Measurements from ENCODE around the gene NDOR1. TPM values are rescaled to one million over a fixed set of nuclear protein-coding genes. Genes with fewer than 3 reads are reported as not detected.

The NDOR1 gene
- total and polyA plus RNA-seq, 12 donors = 4.6 to 10.6 (median 5.6) TPM

DNA sequence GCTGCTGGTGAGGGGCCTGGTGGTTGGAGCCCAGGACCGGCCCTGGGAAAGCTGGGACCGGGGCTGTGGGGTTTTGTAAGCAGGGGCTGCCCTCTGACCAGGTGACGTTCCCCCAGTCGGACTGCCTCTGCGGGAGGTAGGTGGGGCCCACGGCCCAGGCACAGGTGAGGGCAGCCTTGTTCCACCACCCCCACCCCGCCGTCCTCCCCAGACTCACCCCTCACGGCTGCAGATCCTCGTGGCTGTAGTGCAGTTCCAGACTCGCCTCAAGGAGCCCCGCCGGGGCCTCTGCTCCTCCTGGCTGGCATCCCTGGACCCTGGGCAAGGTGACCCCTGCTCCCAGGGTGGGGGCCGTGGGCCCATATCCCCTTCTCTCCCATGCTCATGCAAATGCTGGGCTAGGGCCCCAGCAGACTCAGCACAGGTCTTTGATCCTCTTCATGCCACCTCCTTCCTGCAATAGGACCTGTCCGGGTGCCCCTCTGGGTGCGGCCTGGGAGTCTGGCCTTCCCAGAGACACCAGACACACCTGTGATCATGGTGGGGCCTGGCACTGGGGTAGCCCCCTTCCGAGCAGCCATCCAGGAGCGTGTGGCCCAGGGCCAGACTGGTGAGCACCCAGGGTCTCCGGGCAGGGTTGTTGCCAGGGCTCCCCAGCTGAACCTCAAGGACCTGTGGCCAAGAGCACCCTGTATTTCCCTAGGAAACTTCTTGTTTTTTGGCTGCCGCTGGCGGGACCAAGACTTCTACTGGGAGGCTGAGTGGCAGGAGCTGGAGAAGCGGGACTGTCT is 9.9 kb downstream of the NDOR1 start:
- no peak overlapping the region for H3K27ac ChIP-seq
- DNase-seq (no peak), ATAC-seq (no peak)
- intact Hi-C loops (cut with DNase I) = no loop called here
- H3K4me3 ChIP-seq = no peak overlapping the region
- TF ChIP-seq CTCF (IDR thresholded peaks at IDR 0.05) = no peak
- peaks cover 10 to 28% (median 19%) of the 10 kb centered on the region in 9 donors for H3K4me1 ChIP-seq
- H3K27me3 ChIP-seq = no peaks in the 10 kb centered on the region
- H3K9me3 ChIP-seq = no peaks in the 10 kb centered on the region
- H3K36me3 ChIP-seq = peaks cover 0 to 35% (median 0%) of the 10 kb centered on the region in 9 donors
- 94 to 97% methylated on average over 22 of the region's 22 CpGs for WGBS, 2 donors

- H3K36me3 ChIP-seq = peaks cover 0 to 31% (median 0%) of the 10 kb centered on the region in 9 donors
- peak overlapping the region in 1 of 10 donors; percentile 47 for H3K4me3 ChIP-seq
- H3K9me3 ChIP-seq = no peaks in the 10 kb centered on the region
- WGBS, 2 donors = 91 to 97% methylated on average over 30 of the region's 30 CpGs
- H3K4me1 ChIP-seq = peaks cover 10 to 35% (median 19%) of the 10 kb centered on the region in 9 donors
- peaks cover 0 to under 1% (median 0%) of the 10 kb centered on the region in 7 donors for H3K27me3 ChIP-seq
- no peak for TF ChIP-seq CTCF (IDR thresholded peaks at IDR 0.05)
- H3K27ac ChIP-seq = no peak overlapping the region
- intact Hi-C loops (cut with DNase I) = no loop called here
- no peak for ATAC-seq
- DNase-seq = no peak
These were observed 10.9 kb downstream of the NDOR1 start for GRCh38 chr9:137216188-137216965.

DNA sequence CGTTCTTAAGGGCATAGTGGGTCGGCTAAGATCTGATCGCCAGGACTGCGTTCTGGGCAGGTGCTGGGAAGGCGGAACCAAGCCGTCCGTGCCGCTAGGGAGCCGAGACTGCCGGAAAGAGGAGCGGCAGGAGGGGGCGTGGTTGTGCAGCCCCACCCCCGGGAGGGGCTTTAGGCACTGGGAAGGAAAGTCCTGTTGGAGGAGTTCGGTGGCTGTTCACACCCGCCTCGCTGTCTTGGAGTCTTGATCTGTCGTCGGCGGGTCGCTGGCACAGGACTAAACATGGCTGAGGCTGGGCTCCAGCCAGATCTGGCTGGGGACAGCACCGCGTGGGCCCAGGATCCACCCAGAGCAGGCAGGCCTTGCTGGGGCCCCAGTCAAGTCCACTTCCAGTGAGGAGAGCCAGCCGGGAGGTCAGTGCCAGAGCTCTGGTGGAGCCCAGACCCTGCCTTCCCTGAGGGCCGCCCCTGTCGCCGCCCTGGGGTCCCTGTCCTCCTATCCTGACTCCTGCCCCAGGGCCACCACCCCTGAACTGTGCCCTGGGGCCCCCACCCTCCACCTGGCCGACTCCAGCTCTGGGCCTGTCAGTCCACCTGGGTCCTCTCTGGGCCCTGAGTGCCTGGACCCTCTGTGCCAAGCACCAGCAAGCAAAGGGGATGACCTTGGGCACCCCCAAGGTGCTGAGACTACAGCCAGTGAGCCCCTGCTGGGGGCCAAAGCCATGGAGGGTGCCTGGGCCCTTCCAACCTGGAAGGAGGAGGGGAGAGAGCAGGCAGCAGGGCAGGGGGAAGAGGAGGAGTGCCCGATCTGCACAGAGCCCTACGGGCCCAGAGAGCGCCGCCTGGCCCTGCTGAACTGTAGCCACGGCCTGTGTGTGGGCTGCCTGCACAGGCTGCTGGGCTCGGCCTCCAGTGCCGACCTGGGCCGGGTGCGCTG is 12.0 kb downstream of the NDOR1 start:
- Histone ChIP-seq H3K27me3 (peaks cover 0 to 5% (median 0%) of the 10 kb centered on the region in 7 donors), H3K36me3 (peaks cover 0 to 31% (median 0%) of the 10 kb centered on the region in 9 donors), H3K27ac (peak overlapping the region in 8 of 10 donors; percentile 38 to 83 (median 66)), H3K4me1 (peaks cover 12 to 41% (median 24%) of the 10 kb centered on the region in 9 donors), H3K4me3 (peak overlapping the region in 9 of 10 donors; percentile 1 to 47 (median 38)), H3K9me3 (no peaks in the 10 kb centered on the region)
- DNase-seq (peak; percentile 66 to 73), ATAC-seq (peak; percentile 26 to 73 (median 59))
- WGBS, 2 donors = 55 to 64% methylated on average over 33 to 36 of the region's 36 CpGs
- peak in 1 of 9 donors; percentile 12 for TF ChIP-seq CTCF (IDR thresholded peaks at IDR 0.05)
- intact Hi-C loops (cut with DNase I) = no loop called here
